ENCODE data around the gene APLF.
A peak's percentile ranks its signal among the peaks of the same experiment; 100 is the strongest.
"Not testable (repeated sequence)": the region's sequence is repeated elsewhere in the genome, so short reads cannot be mapped to it uniquely, and the experiment has no call there.

APLF gene

GRCh38 chr2:68441179-68441993, 26.0 kb upstream of the APLF start:
- peak; percentile 81 for DNase-seq (ENCODE audit: low spot score)

GRCh38 chr2:68441994-68442322, 25.4 kb upstream of the APLF start:
- no peak for DNase-seq (ENCODE audit: low spot score)

- not testable (repeated sequence) for DNase-seq (ENCODE audit: low spot score)
These were observed 21.0 kb upstream of the APLF start for GRCh38 chr2:68446425-68446824.

GRCh38 chr2:68447118-68447517, 20.3 kb upstream of the APLF start:
- DNase-seq (ENCODE audit: low spot score): no peak

GRCh38 chr2:68448671-68449653, 18.4 kb upstream of the APLF start:
- DNase-seq (ENCODE audit: low spot score): no peak

- DNase-seq (ENCODE audit: low spot score): no peak
These were observed 15.1 kb upstream of the APLF start for GRCh38 chr2:68452158-68452900.

- DNase-seq (ENCODE audit: low spot score): no peak
These were observed 13.5 kb upstream of the APLF start for GRCh38 chr2:68453761-68454360.

GRCh38 chr2:68454719-68455118, 12.7 kb upstream of the APLF start:
- DNase-seq (ENCODE audit: low spot score): no peak

GRCh38 chr2:68456198-68456597, 11.2 kb upstream of the APLF start:
- no peak for DNase-seq (ENCODE audit: low spot score)

GRCh38 chr2:68458981-68459380, 8.4 kb upstream of the APLF start:
- no peak for DNase-seq (ENCODE audit: low spot score)

- peak; percentile 68 for DNase-seq (ENCODE audit: low spot score)
These were observed 4.0 kb upstream of the APLF start for GRCh38 chr2:68463287-68463877.

- no peak for DNase-seq (ENCODE audit: low spot score)
These were observed 2.7 kb upstream of the APLF start for GRCh38 chr2:68464651-68465050.

- no peak for DNase-seq (ENCODE audit: low spot score)
These were observed 2.1 kb upstream of the APLF start for GRCh38 chr2:68465081-68465916.

- DNase-seq (ENCODE audit: low spot score): peak; percentile 65
These were observed 1.0 kb upstream of the APLF start for GRCh38 chr2:68466361-68466777.

- no peak for DNase-seq (ENCODE audit: low spot score)
These were observed 658 bp upstream of the APLF start for GRCh38 chr2:68466778-68467076.

GRCh38 chr2:68468801-68469200, 1.4 kb downstream of the APLF start:
- DNase-seq (ENCODE audit: low spot score): no peak

- DNase-seq (ENCODE audit: low spot score): no peak
These were observed 2.5 kb downstream of the APLF start for GRCh38 chr2:68469935-68470334.

GRCh38 chr2:68471385-68471784, 4.0 kb downstream of the APLF start:
- DNase-seq (ENCODE audit: low spot score): no peak

- DNase-seq (ENCODE audit: low spot score): no peak
These were observed 5.5 kb downstream of the APLF start for GRCh38 chr2:68472796-68473414.

- no peak for DNase-seq (ENCODE audit: low spot score)
These were observed 7.7 kb downstream of the APLF start for GRCh38 chr2:68475110-68475509.
